Glutamatergic neuron (in vitro differentiated cells): ENCODE measurements around the gene ATP6V1B1. TPM values are rescaled to one million over a fixed set of nuclear protein-coding genes. Genes with fewer than 3 reads are reported as not detected.
A peak's percentile ranks its signal among the peaks of the same experiment; 100 is the strongest.

Source experiments
- DNase-seq: peaks from one replicate; pipeline ENCODE4 v3.0.0; 2022
- H3K27ac Mint-ChIP-seq: one replicate; pipeline ENCODE4 v1.8.0; 2020; ENCODE audit warnings: mild to moderate bottlenecking, mixed read lengths, inconsistent platforms; ENCODE audit not compliant: unreplicated experiment
- H3K27me3 Mint-ChIP-seq: one replicate; pipeline ENCODE4 v1.8.0; 2020; ENCODE audit warnings: mild to moderate bottlenecking, moderate library complexity, mixed read lengths, inconsistent platforms; ENCODE audit not compliant: unreplicated experiment
- H3K36me3 Mint-ChIP-seq: one replicate; pipeline ENCODE4 v1.8.0; 2020; ENCODE audit warnings: mild to moderate bottlenecking, mixed read lengths, inconsistent platforms; ENCODE audit not compliant: unreplicated experiment
- H3K4me1 Mint-ChIP-seq: one replicate; pipeline ENCODE4 v1.8.0; 2020; ENCODE audit warnings: mild to moderate bottlenecking, low read depth, mixed read lengths, inconsistent platforms; ENCODE audit not compliant: unreplicated experiment
- H3K4me3 Mint-ChIP-seq: one replicate; pipeline ENCODE4 v1.8.0; 2020; ENCODE audit warnings: mild to moderate bottlenecking, mixed read lengths, inconsistent platforms; ENCODE audit not compliant: unreplicated experiment
- H3K9me3 Mint-ChIP-seq: one replicate; pipeline ENCODE4 v1.8.0; 2020; ENCODE audit warnings: mild to moderate bottlenecking, moderate library complexity, mixed read lengths, inconsistent platforms; ENCODE audit not compliant: unreplicated experiment
- total RNA-seq: library from RNA; stranded (reverse); fragmentation: NEBNext Ultra II Directional; extraction: Animal tissue kit (Norgen Biotek cat#: 25700); gene quantifications from one replicate; pipeline ENCODE4 v1.2.1, GENCODE V29; 2021; ENCODE audit not compliant: unreplicated experiment
- TF ChIP-seq, protein P1 (sequence below): fragments of 200-600 bp; sonication (generic); IDR thresholded peaks from one replicate; pipeline ENCODE4 v1.5.0; 2021; ENCODE audit not compliant: partially characterized antibody, unreplicated experiment

The ATP6V1B1 gene
- total RNA-seq, 1 donor from 2014 or later = not detected

DNA sequence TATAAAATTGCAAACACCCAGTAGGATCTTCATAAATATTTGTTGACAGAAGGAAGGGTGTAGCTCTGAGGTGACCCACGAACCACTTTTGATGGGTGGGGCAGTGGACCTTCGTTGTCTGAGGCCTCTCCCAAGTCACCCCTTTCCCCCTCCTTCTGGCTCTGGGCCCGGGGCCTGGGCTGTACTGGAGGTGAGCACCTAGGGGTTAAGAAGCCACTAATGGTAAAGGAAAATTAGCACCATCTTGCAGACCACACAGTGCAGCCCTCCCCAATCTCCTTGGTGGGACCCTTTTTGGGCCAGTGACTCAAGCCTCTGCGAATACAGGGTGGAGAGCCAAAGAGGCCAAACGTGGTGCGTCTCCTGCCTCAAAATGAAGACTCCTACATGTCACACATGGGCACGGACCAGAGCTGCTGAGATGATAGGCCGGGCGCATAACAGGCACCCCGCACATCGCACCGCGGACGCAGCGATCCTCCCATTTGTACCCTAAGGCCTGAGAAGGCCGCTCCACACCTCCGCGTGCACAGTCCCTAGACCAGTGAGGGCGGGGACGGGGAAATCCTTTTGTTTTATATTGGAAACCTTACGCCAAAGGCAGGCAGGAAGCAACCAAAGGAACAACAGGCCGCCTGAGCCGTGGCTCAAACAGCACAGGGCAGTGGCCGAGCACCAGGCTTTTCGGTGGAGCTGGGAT lies 31.9 kb upstream of the ATP6V1B1 start:
- H3K27me3 Mint-ChIP-seq = peaks cover 57% of the 10 kb centered on the region
- TF ChIP-seq, protein P1, sequence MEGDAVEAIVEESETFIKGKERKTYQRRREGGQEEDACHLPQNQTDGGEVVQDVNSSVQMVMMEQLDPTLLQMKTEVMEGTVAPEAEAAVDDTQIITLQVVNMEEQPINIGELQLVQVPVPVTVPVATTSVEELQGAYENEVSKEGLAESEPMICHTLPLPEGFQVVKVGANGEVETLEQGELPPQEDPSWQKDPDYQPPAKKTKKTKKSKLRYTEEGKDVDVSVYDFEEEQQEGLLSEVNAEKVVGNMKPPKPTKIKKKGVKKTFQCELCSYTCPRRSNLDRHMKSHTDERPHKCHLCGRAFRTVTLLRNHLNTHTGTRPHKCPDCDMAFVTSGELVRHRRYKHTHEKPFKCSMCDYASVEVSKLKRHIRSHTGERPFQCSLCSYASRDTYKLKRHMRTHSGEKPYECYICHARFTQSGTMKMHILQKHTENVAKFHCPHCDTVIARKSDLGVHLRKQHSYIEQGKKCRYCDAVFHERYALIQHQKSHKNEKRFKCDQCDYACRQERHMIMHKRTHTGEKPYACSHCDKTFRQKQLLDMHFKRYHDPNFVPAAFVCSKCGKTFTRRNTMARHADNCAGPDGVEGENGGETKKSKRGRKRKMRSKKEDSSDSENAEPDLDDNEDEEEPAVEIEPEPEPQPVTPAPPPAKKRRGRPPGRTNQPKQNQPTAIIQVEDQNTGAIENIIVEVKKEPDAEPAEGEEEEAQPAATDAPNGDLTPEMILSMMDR = no peak
- no peaks in the 10 kb centered on the region for H3K36me3 Mint-ChIP-seq
- DNase-seq = no peak
- H3K4me1 Mint-ChIP-seq = peaks cover 15% of the 10 kb centered on the region
- H3K4me3 Mint-ChIP-seq = peak overlapping the region; percentile 15
- H3K27ac Mint-ChIP-seq = no peak overlapping the region
- peaks cover 21% of the 10 kb centered on the region for H3K9me3 Mint-ChIP-seq

DNA sequence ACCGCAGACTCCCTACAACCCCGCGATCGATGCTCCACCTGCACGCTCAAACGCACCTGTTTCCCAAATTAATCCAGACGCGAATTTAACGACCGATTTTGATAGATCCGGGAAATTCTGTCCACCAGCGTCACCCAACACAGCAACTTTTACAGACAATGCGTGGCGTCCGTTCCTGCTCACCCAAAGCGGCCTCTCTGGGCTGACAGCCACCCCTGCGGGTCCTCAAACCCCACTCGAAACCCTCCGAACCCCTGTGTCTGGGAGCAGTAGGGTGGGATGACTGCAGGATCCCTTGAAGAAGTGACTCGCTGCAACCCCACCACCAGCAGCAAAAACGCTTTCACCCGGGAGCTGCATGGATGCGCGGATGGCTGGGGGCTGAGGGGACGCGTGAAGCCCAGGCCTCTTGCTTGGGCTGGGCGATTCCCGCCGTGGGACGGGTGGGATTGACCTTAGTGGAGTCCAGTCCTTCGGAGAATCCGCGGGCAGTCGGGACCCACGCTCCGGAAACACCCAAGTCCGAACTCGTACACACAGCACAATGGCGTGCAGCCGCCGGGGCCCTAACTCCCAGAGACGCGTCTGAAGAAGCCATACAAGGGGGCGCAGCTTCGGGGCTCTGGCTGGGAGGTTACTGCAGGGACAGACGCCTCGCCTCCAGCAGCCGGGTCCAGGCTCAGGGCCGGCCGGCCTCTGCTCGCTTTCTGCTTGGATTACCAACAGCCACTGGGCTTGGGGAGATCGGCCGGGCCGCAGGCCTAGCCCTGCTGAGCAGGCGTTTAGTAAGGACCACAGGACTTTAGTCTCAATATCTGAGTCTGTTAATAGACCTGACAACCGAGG lies 31.1 kb upstream of the ATP6V1B1 start:
- Mint-ChIP-seq H3K4me1 (peaks cover 9% of the 10 kb centered on the region), H3K9me3 (peaks cover 15% of the 10 kb centered on the region), H3K27ac (no peak overlapping the region), H3K27me3 (peaks cover 52% of the 10 kb centered on the region), H3K36me3 (no peaks in the 10 kb centered on the region), H3K4me3 (peak overlapping the region; percentile 15)
- DNase-seq = peak; percentile 46
- TF ChIP-seq, protein P1 = no peak

DNA sequence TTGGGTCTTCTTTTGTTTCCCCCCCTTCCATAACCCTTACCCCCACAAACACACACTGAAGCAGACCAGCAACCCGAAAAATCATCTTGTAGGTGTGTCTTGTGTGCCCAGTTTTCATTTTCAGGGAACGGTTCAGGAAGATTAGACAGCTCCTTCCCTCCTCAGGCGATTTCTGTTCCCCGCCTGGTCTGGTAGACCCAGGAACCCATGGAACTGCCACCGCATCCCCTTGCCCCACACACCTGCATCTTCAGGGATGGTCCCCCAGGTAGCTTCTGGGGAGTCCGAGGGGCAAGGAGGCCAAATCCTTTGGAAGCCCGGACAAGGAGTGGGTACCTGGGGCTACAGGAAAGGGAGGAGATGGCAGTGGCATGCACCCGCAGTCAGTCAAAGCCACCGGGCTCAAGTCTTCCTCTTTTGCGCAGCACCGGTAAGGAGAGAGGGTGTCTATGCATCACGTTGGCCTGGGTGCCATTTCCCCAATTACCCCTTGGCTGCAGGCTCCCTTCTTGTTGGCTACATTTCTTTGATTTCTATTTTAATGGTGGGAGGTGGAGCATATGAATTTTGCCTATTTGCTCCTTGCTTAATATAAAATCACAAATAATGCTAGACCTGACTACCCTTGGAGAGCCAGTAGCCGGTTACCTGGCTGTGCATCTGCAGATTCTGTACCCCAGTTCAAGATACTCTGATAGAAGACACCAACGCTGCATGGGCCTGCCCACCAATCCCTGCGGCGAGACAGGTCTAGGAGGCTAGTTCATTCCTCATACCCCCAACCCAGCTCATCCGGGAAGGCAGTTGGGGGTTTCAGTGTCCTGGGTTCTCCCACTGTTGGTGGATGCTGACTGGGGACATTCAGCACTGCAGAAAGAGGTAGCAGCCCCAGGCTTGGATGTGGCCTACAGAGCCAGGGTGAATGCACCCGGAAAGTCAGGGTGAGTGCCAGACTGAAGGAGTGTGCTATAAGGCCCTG lies 30.0 kb upstream of the ATP6V1B1 start:
- H3K27me3 Mint-ChIP-seq = peaks cover 50% of the 10 kb centered on the region
- no peaks in the 10 kb centered on the region for H3K36me3 Mint-ChIP-seq
- DNase-seq = no peak
- no peak overlapping the region for H3K4me3 Mint-ChIP-seq
- peaks cover 12% of the 10 kb centered on the region for H3K9me3 Mint-ChIP-seq
- no peak overlapping the region for H3K27ac Mint-ChIP-seq
- TF ChIP-seq, protein P1 = no peak
- H3K4me1 Mint-ChIP-seq = peaks cover 9% of the 10 kb centered on the region

DNA sequence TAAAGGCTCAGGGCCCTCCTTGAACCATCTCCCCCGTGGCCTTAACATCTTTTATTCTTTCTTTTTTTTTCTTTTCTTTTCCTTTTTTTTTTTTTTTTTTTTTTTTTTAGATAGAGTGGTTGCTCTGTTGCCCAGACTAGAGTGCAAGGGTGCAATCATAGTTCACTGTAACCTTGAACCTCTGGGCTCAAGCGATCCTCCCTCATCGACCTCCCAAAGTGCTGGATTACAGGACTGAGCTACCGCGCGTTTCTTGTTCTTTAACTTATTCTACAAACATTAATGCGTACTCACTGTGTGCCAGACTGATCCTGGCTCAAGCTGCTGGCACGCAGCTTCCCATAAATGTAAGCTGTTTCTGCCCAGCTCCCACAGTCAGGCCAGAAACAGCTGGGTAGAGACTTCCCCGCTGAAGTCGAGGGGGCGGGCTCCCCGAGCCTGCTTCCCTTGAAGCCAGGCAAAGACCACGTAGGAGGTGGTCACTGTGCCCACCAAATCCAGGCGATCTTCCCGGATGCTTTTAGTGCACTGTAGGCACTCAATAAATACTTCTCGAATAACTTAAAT lies 29.2 kb upstream of the ATP6V1B1 start:
- H3K4me1 Mint-ChIP-seq = peaks cover 9% of the 10 kb centered on the region
- H3K27ac Mint-ChIP-seq = no peak overlapping the region
- no peaks in the 10 kb centered on the region for H3K36me3 Mint-ChIP-seq
- peaks cover 9% of the 10 kb centered on the region for H3K9me3 Mint-ChIP-seq
- H3K4me3 Mint-ChIP-seq = peak overlapping the region; percentile 80
- DNase-seq = no peak
- H3K27me3 Mint-ChIP-seq = peaks cover 48% of the 10 kb centered on the region
- TF ChIP-seq, protein P1 = no peak
